GM18868 (cell line): ENCODE measurements around the gene DHX9.
"Not testable (repeated sequence)": the region's sequence is repeated elsewhere in the genome, so short reads cannot be mapped to it uniquely, and the experiment has no call there.

Source experiments
- ATAC-seq: cut with Tn5 transposase; IDR thresholded peaks from one replicate; pipeline ENCODE4 v1.9.1; 2021; ENCODE audit warnings: mild to moderate bottlenecking, moderate library complexity; ENCODE audit not compliant: unreplicated experiment

DHX9 gene

GRCh38 chr1:182888736-182889531 lies 49.8 kb downstream of the DHX9 start:
- no peak for ATAC-seq

GRCh38 chr1:182889997-182890396 lies 50.9 kb downstream of the DHX9 start:
- ATAC-seq, result no peak

GRCh38 chr1:182890927-182891610 lies 51.9 kb downstream of the DHX9 start:
- no peak for ATAC-seq

- no peak for ATAC-seq
Observed at GRCh38 chr1:182897696-182898095, 58.5 kb downstream of the DHX9 start.

GRCh38 chr1:182901946-182902345 lies 62.8 kb downstream of the DHX9 start:
- not testable (repeated sequence) for ATAC-seq

- no peak for ATAC-seq
Observed at GRCh38 chr1:182905321-182905720, 66.2 kb downstream of the DHX9 start.

GRCh38 chr1:182909578-182909977 lies 70.4 kb downstream of the DHX9 start:
- ATAC-seq, result no peak

GRCh38 chr1:182910143-182910542 lies 71.0 kb downstream of the DHX9 start:
- ATAC-seq, result no peak

GRCh38 chr1:182913401-182913800 lies 74.3 kb downstream of the DHX9 start:
- ATAC-seq, result no peak

GRCh38 chr1:182917378-182917777 lies 78.2 kb downstream of the DHX9 start:
- ATAC-seq, result no peak

- no peak for ATAC-seq
Observed at GRCh38 chr1:182925661-182926060, 86.5 kb downstream of the DHX9 start.

GRCh38 chr1:182927693-182928433 lies 88.7 kb downstream of the DHX9 start:
- ATAC-seq, result peak; percentile 81

GRCh38 chr1:182930985-182931384 lies 91.8 kb downstream of the DHX9 start:
- no peak for ATAC-seq

GRCh38 chr1:182935716-182936115 lies 96.6 kb downstream of the DHX9 start:
- ATAC-seq, result no peak
